H1 (cell line): Measurements from ENCODE around the gene IDH3A. TPM values are rescaled to one million over a fixed set of nuclear protein-coding genes. Genes with fewer than 3 reads are reported as not detected.

Experiments
- CTCF ChIA-PET: fragments of 300-600 bp; sonication (Branson Sonifier 250); formaldehyde crosslinking; loops from one replicate; lab custom pipeline; 2021; ENCODE audit not compliant: partially characterized antibody; lab: Charles Lee
- POLR2A ChIA-PET: fragments of 300-600 bp; sonication (Branson Sonifier 250); formaldehyde crosslinking; loops from one replicate; lab custom pipeline; 2021; ENCODE audit warnings: inconsistent platforms; ENCODE audit not compliant: partially characterized antibody; lab: Charles Lee
- DNase-seq, 2 experiments: peaks; one replicate each; pipeline versions ENCODE4 v3.0.0 to v3.0.0-alpha.2; 2010 to 2022; ENCODE audit warnings: low spot score in 2 of 2, low read depth in 1 of 2, mixed read lengths in 1 of 2
- FAIRE-seq: peaks from 2 replicates; lab custom pipeline; 2011; peaks lifted over from hg19 to GRCh38; lab: Jason Lieb, UNC
- H2AFZ ChIP-seq: 2 replicates; pipeline ENCODE4 v1.8.1; 2012; ENCODE audit warnings: low read length, inconsistent platforms
- H2AK5ac ChIP-seq: 2 replicates; pipeline ENCODE4 v1.6.1; 2013; ENCODE audit warnings: low read depth, low read length
- H2BK120ac ChIP-seq: replicated peaks from 2 replicates; pipeline ENCODE3; 2013; ENCODE audit warnings: low read depth, low read length, inconsistent platforms
- H2BK12ac ChIP-seq: 2 replicates; pipeline ENCODE4 v1.6.1; 2013; ENCODE audit warnings: low read depth, low read length
- H2BK15ac ChIP-seq: 2 replicates; pipeline ENCODE4 v1.6.1; 2013; ENCODE audit warnings: low read length
- H2BK20ac ChIP-seq: 2 replicates; pipeline ENCODE4 v1.6.1; 2013; ENCODE audit warnings: low read length
- H2BK5ac ChIP-seq: 2 replicates; pipeline ENCODE4 v1.6.1; 2013; ENCODE audit warnings: low read depth, low read length
- H3K14ac ChIP-seq: 2 replicates; pipeline ENCODE4 v1.6.1; 2013; ENCODE audit warnings: inconsistent platforms; ENCODE audit not compliant: insufficient read length
- H3K18ac ChIP-seq: 2 replicates; pipeline ENCODE4 v1.6.1; 2013; ENCODE audit warnings: low read length; ENCODE audit errors: extremely low read depth
- H3K23ac ChIP-seq: 2 replicates; pipeline ENCODE4 v1.6.1; 2013; ENCODE audit warnings: inconsistent platforms; ENCODE audit not compliant: insufficient read length
- H3K23me2 ChIP-seq: 2 replicates; pipeline ENCODE4 v1.6.1; 2013; ENCODE audit warnings: low read depth, low read length
- H3K27ac ChIP-seq: 2 replicates; pipeline ENCODE4 v1.6.1; 2011; ENCODE audit warnings: low read depth, low read length, inconsistent platforms
- H3K27me3 ChIP-seq, 4 experiments: replicated peaks in 1 of 4; 1 replicate in 1 of 4; 2 replicates in 3 of 4; pipeline versions ENCODE4 v1.6.1 to v1.8.1; 2011 to 2013; ENCODE audit warnings: low read length in 3 of 4, mild to moderate bottlenecking in 3 of 4, inconsistent platforms in 2 of 4, mixed read lengths in 2 of 4, moderate library complexity in 1 of 4; ENCODE audit not compliant: control insufficient read depth in 3 of 4, insufficient read depth in 3 of 4; ENCODE audit errors: extremely low read depth in 1 of 4
- H3K36me3 ChIP-seq, 4 experiments: 2 replicates each; pipeline versions ENCODE4 v1.6.1 to v1.8.1; 2011 to 2013; ENCODE audit warnings: mild to moderate bottlenecking in 4 of 4, low read length in 3 of 4, moderate library complexity in 2 of 4, control low read depth in 1 of 4, inconsistent platforms in 1 of 4; ENCODE audit not compliant: insufficient read depth in 4 of 4, control insufficient read depth in 2 of 4
- H3K4ac ChIP-seq: replicated peaks from 2 replicates; pipeline ENCODE3; 2013; ENCODE audit warnings: low read length, low read depth, mixed read lengths, inconsistent platforms; ENCODE audit not compliant: insufficient read length
- H3K4me1 ChIP-seq, 4 experiments: replicated peaks in 1 of 4; 1 replicate in 1 of 4; 2 replicates in 3 of 4; pipeline versions ENCODE4 v1.6.1 to v1.8.1; 2011 to 2013; ENCODE audit warnings: low read length in 3 of 4, inconsistent platforms in 2 of 4, mixed read lengths in 1 of 4; ENCODE audit not compliant: insufficient read depth in 4 of 4, control insufficient read depth in 3 of 4
- H3K4me2 ChIP-seq, 2 experiments: 2 replicates each; pipeline versions ENCODE4 v1.6.1 to v1.8.1; 2011 to 2013; ENCODE audit warnings: low read depth in 2 of 2, low read length in 2 of 2, control low read depth in 1 of 2, inconsistent platforms in 1 of 2, mild to moderate bottlenecking in 1 of 2; ENCODE audit not compliant: insufficient read depth in 1 of 2
- H3K4me3 ChIP-seq, 4 experiments: fragments of 200-600, 300-600 bp in 1 of 4; sonication (generic), shearing (Covaris generic), sonication (Bioruptor Twin) in 1 of 4; 2 replicates each; pipeline versions ENCODE4 v1.5.1 to v1.8.1; 2011 to 2016; ENCODE audit warnings: low read length in 4 of 4, low read depth in 3 of 4, control low read depth in 2 of 4, inconsistent platforms in 2 of 4, mild to moderate bottlenecking in 2 of 4, mixed read lengths in 1 of 4, moderate library complexity in 1 of 4; ENCODE audit not compliant: insufficient read depth in 2 of 4; ENCODE audit errors: extremely low read depth in 1 of 4
- H3K56ac ChIP-seq: replicated peaks from 2 replicates; pipeline ENCODE3; 2013; ENCODE audit warnings: low read depth, mild to moderate bottlenecking, mixed read lengths, low read length, inconsistent platforms; ENCODE audit not compliant: insufficient read length
- H3K79me1 ChIP-seq: 2 replicates; pipeline ENCODE4 v1.6.1; 2013; ENCODE audit warnings: low read depth, low read length, control low read depth
- H3K79me2 ChIP-seq, 2 experiments: 2 replicates each; pipeline versions ENCODE4 v1.6.1 to v1.8.1; 2012 to 2013; ENCODE audit warnings: low read length in 2 of 2, mild to moderate bottlenecking in 2 of 2, inconsistent platforms in 1 of 2; ENCODE audit not compliant: insufficient read depth in 2 of 2, control insufficient read depth in 1 of 2
- H3K9ac ChIP-seq, 4 experiments: replicated peaks in 1 of 4; 1 replicate in 1 of 4; 2 replicates in 3 of 4; pipeline versions ENCODE4 v1.6.1 to v1.8.1; 2011 to 2013; ENCODE audit warnings: low read depth in 3 of 4, low read length in 3 of 4, control low read depth in 2 of 4, mild to moderate bottlenecking in 2 of 4, moderate library complexity in 2 of 4, inconsistent platforms in 1 of 4; ENCODE audit errors: extremely low read depth in 1 of 4
- H3K9me3 ChIP-seq, 2 experiments: 2 replicates each; pipeline versions ENCODE4 v1.6.1 to v1.8.1; 2012 to 2013; ENCODE audit warnings: mild to moderate bottlenecking in 2 of 2, moderate library complexity in 2 of 2, control low read depth in 1 of 2, inconsistent platforms in 1 of 2, low read depth in 1 of 2, low read length in 1 of 2, mixed read lengths in 1 of 2; ENCODE audit not compliant: insufficient read depth in 2 of 2
- H4K20me1 ChIP-seq, 2 experiments: replicated peaks in 1 of 2; 2 replicates each; pipeline versions ENCODE3 to v1.8.1; 2011 to 2013; ENCODE audit warnings: inconsistent platforms in 2 of 2, low read length in 2 of 2, mild to moderate bottlenecking in 1 of 2; ENCODE audit not compliant: insufficient read depth in 2 of 2, control insufficient read depth in 1 of 2
- H4K5ac ChIP-seq: 2 replicates; pipeline ENCODE4 v1.6.1; 2013; ENCODE audit warnings: low read length, low read depth, mixed read lengths, inconsistent platforms; ENCODE audit not compliant: insufficient read length
- H4K8ac ChIP-seq: 2 replicates; pipeline ENCODE4 v1.8.0; 2013; ENCODE audit warnings: mild to moderate bottlenecking, moderate library complexity, low read length, inconsistent platforms; ENCODE audit not compliant: insufficient read depth; ENCODE audit errors: extremely low read depth
- H4K91ac ChIP-seq: replicated peaks from 2 replicates; pipeline ENCODE3; 2013; ENCODE audit warnings: low read length, mixed read lengths, inconsistent platforms; ENCODE audit not compliant: insufficient read length
- BACH1 ChIP-seq: IDR thresholded peaks from 2 replicates; pipeline ENCODE4 v1.6.1; 2012; ENCODE audit warnings: low read length, improper control_type of control experiment
- KDM1A ChIP-seq: fragments of 200-600, 300-600 bp; sonication (generic); IDR thresholded peaks from 2 replicates; pipeline ENCODE4 v1.7.1; 2016; ENCODE audit warnings: mild to moderate bottlenecking, low read length, borderline replicate concordance
- MAX ChIP-seq: IDR thresholded peaks from 2 replicates; pipeline ENCODE4 v1.6.1; 2012; ENCODE audit warnings: inconsistent platforms
- PHF8 ChIP-seq: fragments of 200-600 bp; sonication (generic); conservative IDR thresholded peaks from 2 replicates; pipeline ENCODE4 v1.7.1; 2012; ENCODE audit warnings: low read depth, mild to moderate bottlenecking, inconsistent platforms, low read length, moderate library complexity
- WGBS, 2 experiments: shearing (Covaris generic) in 1 of 2; methylation state at CpG; one replicate each; pipeline versions ENCODE4 v1.1.6 to v1.1.7; 2013 to 2015; ENCODE audit warnings: low lambda C conversion rate in 2 of 2, mixed read lengths in 2 of 2, inconsistent platforms in 1 of 2, low coverage in 1 of 2, missing lambda C conversion rate in 1 of 2; ENCODE audit not compliant: insufficient replicate concordance in 2 of 2, insufficient coverage in 1 of 2, insufficient read length in 1 of 2; ENCODE audit errors: extremely low coverage in 1 of 2, missing lambda C conversion rate in 1 of 2; 5-methylcytosine and 5-hydroxymethylcytosine counted together
- polyA plus RNA-seq, 7 experiments: library from polyadenylated mRNA; depleted of rRNA in 3 of 7; stranded (reverse) in 5 of 7; unstranded in 2 of 7; fragments of >200 nt in 5 of 7; fragments of 200-250 nt in 2 of 7; gene quantifications; 1 replicate in 5 of 7; 2 replicates in 1 of 7; 4 replicates in 1 of 7; pipeline versions ENCODE4 v1.2.1 to v1.2.3, GENCODE V29; 2011 to 2013; ENCODE audit warnings: missing spikeins in 2 of 7, mixed read lengths in 2 of 7
- total RNA-seq: library from RNA; stranded (reverse); fragmentation: NEBNext Ultra II Directional; extraction: Animal tissue kit (Norgen Biotek cat#: 25700); gene quantifications from 2 replicates; pipeline ENCODE4 v1.2.1, GENCODE V29; 2021

The IDH3A gene
- total and polyA plus RNA-seq, 2 of the 8 experiments (the other 6 are each of a cell fraction or from before 2014, with no cell fraction given), result 23.4 to 36.8 TPM

- Histone ChIP-seq H3K23me2 (no peaks in the 10 kb centered on the region), H2BK120ac (no peak overlapping the region), H3K4ac (no peak overlapping the region), H2BK15ac (no peak overlapping the region), H2BK20ac (no peak overlapping the region), H3K27me3 (no peaks in the 10 kb centered on the region), H4K20me1 (no peaks in the 10 kb centered on the region), H3K79me2 (no peaks in the 10 kb centered on the region), H4K8ac (no peak overlapping the region), H4K5ac (no peak overlapping the region), H3K18ac (no peak overlapping the region), H2BK12ac (no peak overlapping the region), H3K56ac (no peak overlapping the region), H3K79me1 (no peaks in the 10 kb centered on the region), H3K4me2 (no peak overlapping the region), H3K27ac (no peak overlapping the region), H3K14ac (no peak overlapping the region), H3K9me3 (no peaks in the 10 kb centered on the region), H3K23ac (no peak overlapping the region), H3K36me3 (peaks cover 0 to 4% (median 1%) of the 10 kb centered on the region in 4 experiments; a peak in 2 of 8 replicates), H2AFZ (no peak overlapping the region), H2BK5ac (no peak overlapping the region), H3K4me1 (no peaks in the 10 kb centered on the region), H3K9ac (no peak overlapping the region), H4K91ac (no peak overlapping the region), H2AK5ac (no peak overlapping the region), H3K4me3 (no peak overlapping the region)
- 97% methylated on average over 2 of the region's 2 CpGs; no CpG with 5 or more reads in 1 of the 2 experiments for WGBS, 2 experiments
- POLR2A ChIA-PET, result interaction anchor here (1.7 kb wide), 1 partner anchor 17 kb away, joined by 5 read pairs; no protein-coding TSS in a partner anchor
- DNase-seq, result no peak
- CTCF ChIA-PET, result interaction anchor here (0.6 to 16.8 kb wide), 9 partner anchors 12 to 328 kb away, joined by 3 to 226 read pairs (median 3); no protein-coding TSS in a partner anchor
- FAIRE-seq, result no peak
- TF ChIP-seq MAX, result no peak
- no peak for TF ChIP-seq BACH1
- TF ChIP-seq PHF8, result no peak
- TF ChIP-seq KDM1A, result no peak
Measured at GRCh38 chr15:78100886-78101285, 48.3 kb upstream of the IDH3A start.
